COR-L47 (cell line): ENCODE measurements around the gene OCEL1.
"Not testable (repeated sequence)": the region's sequence is repeated elsewhere in the genome, so short reads cannot be mapped to it uniquely, and the experiment has no call there.

ENCODE experiments used
- DNase-seq: peaks from one replicate; lab custom pipeline; 2025; lab: John Stamatoyannopoulos, UW

Gene OCEL1

DNA sequence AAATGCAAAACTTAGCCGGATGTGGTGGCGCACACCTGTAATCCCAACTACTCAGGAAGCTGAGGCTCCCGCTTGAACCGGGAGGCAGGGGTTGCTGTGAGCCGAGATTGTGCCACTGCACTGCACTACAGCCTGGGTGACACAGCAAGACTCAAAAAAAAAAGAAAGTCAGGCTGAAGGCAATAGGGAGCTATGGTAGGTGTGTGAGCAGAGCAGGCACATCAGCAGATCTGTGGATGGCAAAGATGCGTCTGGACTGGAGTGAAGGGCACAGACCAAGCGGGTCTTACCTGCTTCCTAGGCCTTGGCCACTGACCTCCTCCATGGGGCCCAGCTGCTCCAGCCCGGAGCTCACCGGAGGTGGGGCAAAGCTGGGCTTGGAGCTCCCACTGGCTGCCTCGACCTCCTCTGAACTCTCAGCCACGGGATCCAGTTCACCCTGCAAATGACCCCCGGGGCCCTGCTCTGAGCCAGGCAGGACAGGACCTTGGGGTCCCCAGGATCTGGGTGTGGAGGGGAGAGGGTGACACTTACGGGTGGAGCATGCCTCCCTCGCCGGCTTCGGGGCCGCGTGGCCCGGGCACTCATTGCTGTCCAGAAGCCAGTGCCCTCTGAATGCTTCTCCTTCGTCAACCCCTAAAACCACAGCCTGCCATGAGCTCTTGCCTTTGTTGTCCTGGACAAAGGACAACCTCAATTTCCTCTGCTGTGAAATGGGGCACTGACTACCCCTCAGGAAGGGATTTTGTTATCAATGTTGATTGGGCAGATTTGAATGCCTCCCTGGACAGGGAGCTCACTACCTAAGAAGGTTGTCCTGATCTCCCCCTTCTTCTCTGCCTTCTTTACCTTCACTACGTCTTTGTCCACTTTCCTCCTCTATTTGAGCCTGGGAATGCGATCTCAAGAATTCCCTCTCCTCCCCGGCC is 38.0 kb downstream of the OCEL1 start:
- no peak for DNase-seq

DNA sequence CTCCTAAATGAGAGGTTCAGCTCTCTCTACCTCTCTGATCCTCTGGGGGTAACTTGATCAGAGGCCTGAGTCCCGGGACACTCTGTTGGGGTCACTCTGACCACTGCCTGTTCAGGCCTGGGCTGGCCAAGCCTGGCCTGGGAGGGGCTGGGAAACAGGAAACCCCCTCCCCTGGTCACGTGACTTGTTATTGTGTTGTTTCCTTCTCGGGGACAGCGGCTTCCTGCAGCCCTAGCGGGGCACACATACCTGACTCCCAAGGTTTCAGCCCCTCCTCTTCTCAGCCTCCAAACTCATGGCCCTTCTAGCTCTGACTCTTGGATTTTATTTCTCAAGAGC is 38.6 kb downstream of the OCEL1 start, which contains the start of gene USHBP1:
Gene USHBP1, minus strand, starts transcription at position 105 of the 339 bp plus-strand sequence. CDS start 446 bp downstream, outside the sequence.
- DNase-seq, result no peak

- DNase-seq, result no peak
Measured at GRCh38 chr19:17266026-17266425, 40.0 kb downstream of the OCEL1 start.

DNA sequence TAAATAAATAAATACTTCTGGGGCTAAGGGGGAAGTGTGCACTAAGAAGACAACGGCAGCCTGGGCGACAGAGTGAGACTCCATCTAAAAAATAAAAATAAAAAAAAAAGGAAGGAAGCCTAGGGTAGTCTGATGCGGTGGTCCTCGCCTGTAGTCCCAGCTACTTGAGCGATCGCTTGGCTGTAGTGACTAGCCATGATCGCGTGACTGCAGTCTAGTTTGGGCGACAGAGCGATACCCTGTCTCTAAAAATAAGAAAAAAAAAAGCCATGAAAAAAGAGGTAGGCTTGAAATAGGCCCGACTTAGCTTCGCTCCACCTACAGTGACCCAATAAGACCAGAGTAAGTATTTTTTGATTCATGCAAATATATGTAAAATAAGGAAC is 40.6 kb downstream of the OCEL1 start:
- DNase-seq, result no peak

DNA sequence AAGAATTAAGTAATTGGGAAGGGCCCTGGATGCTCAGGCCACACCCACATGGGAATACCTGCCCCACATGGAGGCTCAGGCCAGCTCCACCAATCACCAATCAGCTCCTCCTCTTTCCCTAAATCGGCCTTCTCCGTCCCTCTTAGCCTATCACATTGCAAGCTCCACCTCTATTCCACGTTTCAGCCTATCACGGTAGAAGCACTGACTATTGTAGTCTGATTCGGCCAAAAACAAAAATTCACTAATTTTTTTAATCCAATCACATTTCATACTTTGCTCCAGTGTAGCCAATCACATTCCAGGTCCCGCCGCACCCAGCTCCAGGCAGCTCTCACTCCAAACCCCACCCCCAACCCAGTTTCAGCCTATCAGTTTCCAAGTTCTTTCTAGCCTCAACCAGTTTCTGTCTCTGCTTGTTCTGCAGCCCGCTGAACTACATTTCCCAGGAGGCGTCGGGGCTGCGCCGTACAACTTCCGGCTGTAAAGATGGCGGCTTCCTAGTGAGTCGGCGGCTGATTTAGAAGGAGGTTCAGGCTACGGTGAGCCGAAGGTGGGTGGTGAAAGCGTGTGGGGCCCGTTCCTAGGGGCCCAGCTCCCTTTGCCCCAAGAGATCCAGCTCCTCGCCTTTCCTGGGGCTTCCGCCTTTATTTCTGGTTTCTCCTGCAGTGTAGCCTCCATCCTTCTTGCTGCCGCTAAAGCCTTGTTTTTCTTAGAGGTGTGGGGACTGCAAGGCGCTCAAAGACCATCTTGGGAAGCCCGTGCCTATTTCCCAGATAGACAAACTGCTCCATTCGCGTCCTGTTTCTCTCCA is 41.2 kb downstream of the OCEL1 start, which contains the start of gene BABAM1:
Gene BABAM1, plus strand, starts transcription at position 469 of the 814 bp plus-strand sequence. CDS start 1,364 bp downstream, outside the sequence.
- DNase-seq, result peak; percentile 96

GRCh38 chr19:17268754-17269153 is 42.7 kb downstream of the OCEL1 start:
- DNase-seq, result no peak

- DNase-seq, result not testable (repeated sequence)
Measured at GRCh38 chr19:17274892-17275291, 48.9 kb downstream of the OCEL1 start.

- no peak for DNase-seq
Measured at GRCh38 chr19:17275441-17276175, 49.6 kb downstream of the OCEL1 start.
